Nephron progenitor cell (in vitro differentiated cells): Measurements from ENCODE around the gene ROR1.

Experiments
- DNase-seq: peaks from one replicate; pipeline ENCODE4 v3.0.0; 2021
- H3K27ac Mint-ChIP-seq: 2 replicates; pipeline ENCODE4 v1.8.0; 2021; ENCODE audit warnings: mild to moderate bottlenecking, moderate library complexity, mixed read lengths
- H3K27me3 Mint-ChIP-seq: 2 replicates; pipeline ENCODE4 v1.8.0; 2021; ENCODE audit warnings: mild to moderate bottlenecking, low read depth, mixed read lengths; ENCODE audit not compliant: poor library complexity
- H3K36me3 Mint-ChIP-seq: 2 replicates; pipeline ENCODE4 v1.8.0; 2021; ENCODE audit warnings: low read depth, mixed read lengths
- H3K4me1 Mint-ChIP-seq: 2 replicates; pipeline ENCODE4 v1.8.0; 2021; ENCODE audit warnings: mixed read lengths
- H3K4me3 Mint-ChIP-seq: 2 replicates; pipeline ENCODE4 v1.8.0; 2021; ENCODE audit warnings: mild to moderate bottlenecking, moderate library complexity, mixed read lengths
- H3K9me3 Mint-ChIP-seq: 2 replicates; pipeline ENCODE4 v1.8.0; 2021; ENCODE audit warnings: mild to moderate bottlenecking, moderate library complexity, mixed read lengths
- TF ChIP-seq, protein P1 (sequence below): fragments of 200-600 bp; sonication (generic); IDR thresholded peaks from 2 replicates; pipeline ENCODE4 v1.5.0; 2021; ENCODE audit warnings: antibody characterized with exemption

The ROR1 gene

DNA sequence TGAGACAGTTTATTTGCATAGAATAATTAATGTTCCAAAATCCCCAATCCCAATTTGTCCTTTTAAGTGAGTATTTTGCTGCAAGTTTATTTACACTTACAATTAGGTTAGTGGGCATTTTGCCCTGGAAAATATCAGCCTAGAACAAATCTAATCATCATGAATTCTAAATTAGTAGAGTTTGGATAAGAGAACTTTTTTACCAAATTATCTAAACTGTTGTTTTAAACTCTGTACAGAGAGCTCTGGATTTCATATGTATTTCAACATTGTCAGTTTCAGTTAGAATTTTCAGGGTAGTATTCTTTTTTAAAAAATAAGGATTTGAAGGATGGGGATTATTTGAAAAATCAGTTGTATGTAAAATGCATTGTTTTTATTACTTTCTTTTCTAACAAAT, 401.8 kb downstream of the ROR1 start:
- peaks cover 36% of the 10 kb centered on the region for H3K36me3 Mint-ChIP-seq
- H3K27me3 Mint-ChIP-seq: peaks cover 3% of the 10 kb centered on the region
- no peak overlapping the region for H3K4me3 Mint-ChIP-seq
- no peak overlapping the region for H3K27ac Mint-ChIP-seq
- TF ChIP-seq, protein P1, sequence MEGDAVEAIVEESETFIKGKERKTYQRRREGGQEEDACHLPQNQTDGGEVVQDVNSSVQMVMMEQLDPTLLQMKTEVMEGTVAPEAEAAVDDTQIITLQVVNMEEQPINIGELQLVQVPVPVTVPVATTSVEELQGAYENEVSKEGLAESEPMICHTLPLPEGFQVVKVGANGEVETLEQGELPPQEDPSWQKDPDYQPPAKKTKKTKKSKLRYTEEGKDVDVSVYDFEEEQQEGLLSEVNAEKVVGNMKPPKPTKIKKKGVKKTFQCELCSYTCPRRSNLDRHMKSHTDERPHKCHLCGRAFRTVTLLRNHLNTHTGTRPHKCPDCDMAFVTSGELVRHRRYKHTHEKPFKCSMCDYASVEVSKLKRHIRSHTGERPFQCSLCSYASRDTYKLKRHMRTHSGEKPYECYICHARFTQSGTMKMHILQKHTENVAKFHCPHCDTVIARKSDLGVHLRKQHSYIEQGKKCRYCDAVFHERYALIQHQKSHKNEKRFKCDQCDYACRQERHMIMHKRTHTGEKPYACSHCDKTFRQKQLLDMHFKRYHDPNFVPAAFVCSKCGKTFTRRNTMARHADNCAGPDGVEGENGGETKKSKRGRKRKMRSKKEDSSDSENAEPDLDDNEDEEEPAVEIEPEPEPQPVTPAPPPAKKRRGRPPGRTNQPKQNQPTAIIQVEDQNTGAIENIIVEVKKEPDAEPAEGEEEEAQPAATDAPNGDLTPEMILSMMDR: no peak
- peaks cover 15% of the 10 kb centered on the region for H3K4me1 Mint-ChIP-seq
- DNase-seq: no peak
- H3K9me3 Mint-ChIP-seq: peaks cover 10% of the 10 kb centered on the region

DNA sequence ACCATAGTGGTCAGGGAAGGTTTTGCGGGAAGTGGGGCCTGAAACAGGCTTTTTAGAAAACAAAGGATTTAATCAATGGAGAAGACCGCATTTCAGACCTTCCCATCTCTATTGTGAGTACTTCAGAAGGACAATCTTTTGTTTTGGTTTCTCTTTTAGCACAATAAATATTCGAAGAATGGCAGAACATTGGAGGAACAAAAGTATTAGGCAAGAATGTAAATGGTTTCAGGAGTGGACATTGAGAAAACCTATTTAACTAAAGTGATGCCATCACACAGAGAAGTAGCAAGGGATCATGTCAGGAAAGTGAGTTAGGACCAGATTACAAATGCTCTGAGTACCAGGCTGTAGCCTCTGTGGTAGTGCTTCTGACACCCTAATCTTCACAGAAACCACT, 402.8 kb downstream of the ROR1 start:
- DNase-seq: no peak
- Mint-ChIP-seq H3K27ac (peak overlapping the region; percentile 27), H3K4me3 (no peak overlapping the region), H3K4me1 (peaks cover 15% of the 10 kb centered on the region), H3K36me3 (peaks cover 29% of the 10 kb centered on the region), H3K27me3 (no peaks in the 10 kb centered on the region), H3K9me3 (peaks cover 3% of the 10 kb centered on the region)
- TF ChIP-seq, protein P1: no peak

DNA sequence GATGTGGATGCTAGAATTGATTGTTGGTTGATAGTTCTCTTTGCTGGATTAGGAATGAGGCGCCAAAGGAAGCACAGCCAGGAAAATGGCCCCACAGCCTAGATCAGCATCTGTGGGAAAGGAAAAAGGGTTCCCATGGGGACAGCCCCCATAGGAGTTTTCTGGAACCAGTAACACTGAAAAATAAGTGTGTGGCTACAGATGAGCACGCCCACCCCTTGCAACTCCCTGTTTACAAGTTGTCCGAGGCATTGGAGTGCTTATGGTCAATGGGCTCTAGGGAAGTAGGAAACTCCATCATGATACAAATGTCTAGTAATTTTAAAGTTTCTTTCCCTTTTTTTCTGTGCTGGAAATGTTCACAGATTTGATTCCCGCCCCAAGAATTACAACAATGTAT, 405.8 kb downstream of the ROR1 start:
- H3K9me3 Mint-ChIP-seq: no peaks in the 10 kb centered on the region
- no peak overlapping the region for H3K4me3 Mint-ChIP-seq
- peaks cover 23% of the 10 kb centered on the region for H3K36me3 Mint-ChIP-seq
- H3K4me1 Mint-ChIP-seq: peaks cover 15% of the 10 kb centered on the region
- TF ChIP-seq, protein P1: no peak
- no peak overlapping the region for H3K27ac Mint-ChIP-seq
- H3K27me3 Mint-ChIP-seq: no peaks in the 10 kb centered on the region
- DNase-seq: no peak

DNA sequence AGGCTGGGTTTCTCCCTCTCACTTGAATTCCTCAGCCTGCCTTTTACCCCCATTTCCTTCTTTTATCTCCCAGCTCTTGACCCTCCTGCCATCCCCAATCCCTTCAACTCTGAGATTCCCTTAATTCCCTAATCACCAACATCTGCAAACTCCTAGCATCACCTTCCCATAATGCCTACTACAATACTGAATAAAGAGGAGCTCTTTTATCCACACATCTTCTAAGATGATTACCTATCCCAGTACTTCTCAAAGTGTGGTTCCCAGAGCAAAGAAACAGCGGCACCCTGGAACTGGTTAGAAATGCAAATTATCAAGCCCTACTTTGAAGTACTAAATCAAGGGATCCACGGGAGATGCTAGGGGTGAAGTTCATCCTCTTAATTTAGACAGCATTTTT, 408.4 kb downstream of the ROR1 start:
- peaks cover 15% of the 10 kb centered on the region for H3K4me1 Mint-ChIP-seq
- no peak overlapping the region for H3K27ac Mint-ChIP-seq
- no peaks in the 10 kb centered on the region for H3K9me3 Mint-ChIP-seq
- TF ChIP-seq, protein P1: no peak
- no peak for DNase-seq
- peaks cover 23% of the 10 kb centered on the region for H3K36me3 Mint-ChIP-seq
- H3K27me3 Mint-ChIP-seq: no peaks in the 10 kb centered on the region
- H3K4me3 Mint-ChIP-seq: no peak overlapping the region

DNA sequence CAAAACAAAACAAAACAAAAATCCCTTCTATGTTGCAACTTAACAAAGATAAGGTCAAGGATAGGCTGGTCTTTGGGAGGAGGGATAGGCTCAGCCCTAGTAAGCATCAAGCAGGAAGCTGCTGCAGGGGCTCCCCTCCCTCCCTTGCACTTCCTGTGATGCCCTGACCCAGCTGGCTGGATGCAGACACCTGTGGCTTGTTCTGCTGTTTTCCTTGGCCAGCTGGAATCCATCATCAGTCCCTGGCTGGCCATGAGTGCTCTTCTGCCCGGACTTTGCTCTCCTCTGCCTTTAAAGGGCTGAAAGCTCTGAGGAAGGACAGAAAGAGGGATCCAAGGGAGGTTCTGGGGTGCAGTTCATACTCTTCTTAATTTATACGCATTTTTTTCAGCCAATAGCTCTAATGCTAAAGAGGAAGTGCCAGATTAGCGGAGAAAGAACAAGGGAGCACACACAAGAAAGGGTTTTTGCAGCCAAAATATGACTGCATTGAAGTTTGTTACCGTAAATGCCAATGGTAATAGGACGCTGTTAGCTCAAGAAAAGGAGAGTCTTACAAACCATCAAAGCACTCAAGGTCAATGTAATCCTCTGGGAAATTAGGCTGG, 409.7 kb downstream of the ROR1 start:
- peaks cover 10% of the 10 kb centered on the region for H3K36me3 Mint-ChIP-seq
- H3K9me3 Mint-ChIP-seq: no peaks in the 10 kb centered on the region
- H3K4me3 Mint-ChIP-seq: no peak overlapping the region
- H3K27ac Mint-ChIP-seq: no peak overlapping the region
- no peaks in the 10 kb centered on the region for H3K27me3 Mint-ChIP-seq
- no peak for DNase-seq
- peaks cover 15% of the 10 kb centered on the region for H3K4me1 Mint-ChIP-seq
- TF ChIP-seq, protein P1: no peak

DNA sequence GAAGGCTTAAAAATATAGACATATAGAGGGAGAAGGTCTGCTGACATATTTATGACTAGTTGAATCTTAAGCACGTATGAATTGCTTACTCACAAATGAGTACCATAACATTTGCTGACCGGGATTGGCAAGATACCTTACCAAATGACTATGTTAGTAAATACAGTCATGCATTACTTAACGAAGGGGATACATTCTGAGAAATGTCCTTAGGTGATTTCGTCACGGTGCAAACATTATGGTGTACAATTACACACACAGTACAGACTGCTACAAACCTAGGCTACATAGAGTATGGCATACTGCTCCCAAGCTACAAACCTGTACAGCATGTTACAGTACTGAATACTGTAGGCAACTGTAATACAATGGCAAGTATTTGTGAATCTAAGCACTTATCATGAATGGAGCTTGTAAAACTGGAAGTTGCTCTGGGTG, 410.2 kb downstream of the ROR1 start:
- Mint-ChIP-seq H3K27ac (no peak overlapping the region), H3K9me3 (no peaks in the 10 kb centered on the region), H3K27me3 (peaks cover 3% of the 10 kb centered on the region), H3K4me3 (no peak overlapping the region), H3K36me3 (peaks cover 5% of the 10 kb centered on the region), H3K4me1 (peaks cover 15% of the 10 kb centered on the region)
- DNase-seq: no peak
- TF ChIP-seq, protein P1: no peak
